HepG2 (cell line): Measurements from ENCODE around the gene PLAGL2. TPM values are rescaled to one million over a fixed set of nuclear protein-coding genes. Genes with fewer than 3 reads are reported as not detected.

Experiments
- ATAC-seq: fragments of 200-7000 bp; cut with Tn5 transposase; 3 replicates; pipeline ENCODE4 v1.9.1; 2020; ENCODE audit warnings: mild to moderate bottlenecking, moderate library complexity
- BruUV-seq: library from RNA; stranded (reverse); fragments of 400-500 nt; replicated peaks from 2 replicates; lab custom pipeline; 2021; lab: Mats Ljungman, UMichigan
- CTCF ChIA-PET: fragments of 300-600 bp; formaldehyde crosslinking; extraction: SDS; loops from one replicate; lab custom pipeline; 2021; ENCODE audit warnings: low total read pairs, inconsistent platforms, low intra/inter-chr PET ratio; lab: Yijun Ruan, JAX
- POLR2A ChIA-PET: fragments of 350-600 bp; sonication (Branson Sonifier 250); formaldehyde crosslinking; loops from one replicate; lab custom pipeline; 2020; ENCODE audit warnings: antibody characterized with exemption, inconsistent platforms; lab: Yijun Ruan, JAX
- DNase-seq: peaks from one replicate; pipeline ENCODE4 v3.0.0-alpha.2; 2015; ENCODE audit warnings: low spot score
- FAIRE-seq: peaks from 3 replicates; lab custom pipeline; 2011; peaks lifted over from hg19 to GRCh38; lab: Jason Lieb, UNC
- H2AFZ ChIP-seq: one replicate; pipeline ENCODE4 v1.6.1; 2011; ENCODE audit warnings: low read length, inconsistent platforms
- H3K27ac ChIP-seq: fragments of 300-600 bp; 3 replicates; pipeline ENCODE4 v1.8.0; 2011; ENCODE audit warnings: mixed run types, mild to moderate bottlenecking, mixed read lengths, low read length, inconsistent platforms; ENCODE audit not compliant: insufficient read depth; ENCODE audit errors: extremely low read length
- H3K27me3 ChIP-seq, 2 experiments: fragments of 200-600 bp in 1 of 2; 2 replicates in 1 of 2; 3 replicates in 1 of 2; pipeline versions ENCODE4 v1.6.0 to v1.8.0; 2011; ENCODE audit warnings: low read length in 2 of 2, mild to moderate bottlenecking in 2 of 2, moderate library complexity in 2 of 2, inconsistent platforms in 1 of 2; ENCODE audit not compliant: insufficient read depth in 2 of 2, control insufficient read depth in 1 of 2
- H3K36me3 ChIP-seq, 2 experiments: fragments of 200-600 bp in 1 of 2; replicated peaks in 1 of 2; 2 replicates in 1 of 2; 3 replicates in 1 of 2; pipeline versions ENCODE4 v1.5.1 to v1.8.0; 2011; ENCODE audit warnings: low read length in 2 of 2, inconsistent platforms in 1 of 2; ENCODE audit not compliant: insufficient read depth in 2 of 2, control insufficient read depth in 1 of 2
- H3K4me1 ChIP-seq: 2 replicates; pipeline ENCODE4 v1.5.1; 2012; ENCODE audit warnings: low read length, inconsistent platforms; ENCODE audit not compliant: insufficient read depth
- H3K4me2 ChIP-seq: 2 replicates; pipeline ENCODE4 v1.6.0; 2011; ENCODE audit warnings: low read depth, low read length, inconsistent platforms
- H3K4me3 ChIP-seq, 3 experiments: fragments of 200-600 bp in 1 of 3; sonication (generic), shearing (Covaris generic) in 1 of 3; replicated peaks in 1 of 3; 2 replicates each; pipeline ENCODE4 v1.5.1; 2011 to 2016; ENCODE audit warnings: low read length in 3 of 3, inconsistent platforms in 2 of 3, low read depth in 2 of 3, mild to moderate bottlenecking in 2 of 3, control low read depth in 1 of 3, mixed read lengths in 1 of 3; ENCODE audit not compliant: insufficient read depth in 1 of 3
- H3K79me2 ChIP-seq: one replicate; pipeline ENCODE4 v1.6.1; 2011; ENCODE audit warnings: low read length, inconsistent platforms; ENCODE audit not compliant: insufficient read depth
- H3K9ac ChIP-seq: 2 replicates; pipeline ENCODE4 v1.6.0; 2011; ENCODE audit warnings: mild to moderate bottlenecking, low read depth, low read length, inconsistent platforms; ENCODE audit not compliant: insufficient read depth
- H3K9me3 ChIP-seq: 2 replicates; pipeline ENCODE4 v1.5.1; 2012; ENCODE audit warnings: mild to moderate bottlenecking, low read length
- H4K20me1 ChIP-seq: 2 replicates; pipeline ENCODE4 v1.6.0; 2011; ENCODE audit warnings: inconsistent platforms, mild to moderate bottlenecking, low read length, moderate library complexity; ENCODE audit not compliant: insufficient read depth
- ATF7 ChIP-seq, 2 experiments: fragments of 450-650 bp in 1 of 2; sonication (generic) in 1 of 2; formaldehyde crosslinking in 1 of 2; IDR thresholded peaks; 2 replicates each; pipeline versions ENCODE4 v1.4.0 to v1.6.1; 2016 to 2020; ENCODE audit warnings: antibody characterized with exemption in 1 of 2, mild to moderate bottlenecking in 1 of 2, missing genetic modification reagents in 1 of 2
- GFI1 ChIP-seq: sonication (generic); formaldehyde crosslinking; IDR thresholded peaks from 2 replicates; pipeline ENCODE4 v1.5.0; 2020; ENCODE audit warnings: missing genetic modification reagents, mild to moderate bottlenecking, borderline replicate concordance
- ZMYM3 ChIP-seq: sonication (generic); formaldehyde crosslinking; IDR thresholded peaks from 2 replicates; pipeline ENCODE4 v1.5.1; 2020; ENCODE audit warnings: mild to moderate bottlenecking, missing genetic modification reagents
- ZNF720 ChIP-seq: sonication (generic); formaldehyde crosslinking; IDR thresholded peaks from 2 replicates; pipeline ENCODE4 v1.4.0; 2020; ENCODE audit warnings: missing genetic modification reagents
- ZNF768 ChIP-seq: sonication (generic); formaldehyde crosslinking; IDR thresholded peaks from 2 replicates; pipeline ENCODE4 v1.4.0; 2020; ENCODE audit warnings: missing genetic modification reagents
- WGBS: methylation state at CpG from one replicate; pipeline ENCODE4 v1.1.6; 2017; ENCODE audit warnings: low lambda C conversion rate; 5-methylcytosine and 5-hydroxymethylcytosine counted together
- in situ Hi-C: cut with HindIII; loops from 2 replicates; pipeline ENCODE4 v1.10.0; 2017; ENCODE audit warnings: low pct_unique_long_range_greater_than_20kb; ENCODE audit not compliant: extremely low pct_ligation_motif_present
- intact Hi-C: fragments of 100-400 bp; cut with micrococcal nuclease; formaldehyde crosslinking; loops from one replicate; pipeline ENCODE4 v1.10.0; 2022; ENCODE audit not compliant: unreplicated experiment
- polyA plus RNA-seq, 8 experiments: library from polyadenylated mRNA; depleted of rRNA in 3 of 8; stranded (reverse) in 7 of 8; unstranded in 1 of 8; fragments of >200 nt; fragmentation: Illumina TruSeq in 4 of 8; extraction: Trizol in 4 of 8; gene quantifications; 2 replicates each; pipeline versions ENCODE4 v1.2.1 to v1.2.3, GENCODE V29; 2011 to 2016; ENCODE audit warnings: low read depth in 4 of 8, missing spikeins in 1 of 8, mixed read lengths in 1 of 8; ENCODE audit not compliant: insufficient read depth in 1 of 8
- total RNA-seq, 5 experiments: library from RNA; depleted of rRNA; stranded (reverse); fragments of >200 nt; fragmentation: Illumina TruSeq; extraction: Trizol; gene quantifications; 2 replicates each; pipeline ENCODE4 v1.2.3, GENCODE V29; 2016; ENCODE audit warnings: low read depth in 1 of 5

PLAGL2 gene
- total and polyA plus RNA-seq, 2 of the 13 experiments (the other 11 are each of a cell fraction or from before 2014, with no cell fraction given), result 15.2 to 15.3 TPM

DNA sequence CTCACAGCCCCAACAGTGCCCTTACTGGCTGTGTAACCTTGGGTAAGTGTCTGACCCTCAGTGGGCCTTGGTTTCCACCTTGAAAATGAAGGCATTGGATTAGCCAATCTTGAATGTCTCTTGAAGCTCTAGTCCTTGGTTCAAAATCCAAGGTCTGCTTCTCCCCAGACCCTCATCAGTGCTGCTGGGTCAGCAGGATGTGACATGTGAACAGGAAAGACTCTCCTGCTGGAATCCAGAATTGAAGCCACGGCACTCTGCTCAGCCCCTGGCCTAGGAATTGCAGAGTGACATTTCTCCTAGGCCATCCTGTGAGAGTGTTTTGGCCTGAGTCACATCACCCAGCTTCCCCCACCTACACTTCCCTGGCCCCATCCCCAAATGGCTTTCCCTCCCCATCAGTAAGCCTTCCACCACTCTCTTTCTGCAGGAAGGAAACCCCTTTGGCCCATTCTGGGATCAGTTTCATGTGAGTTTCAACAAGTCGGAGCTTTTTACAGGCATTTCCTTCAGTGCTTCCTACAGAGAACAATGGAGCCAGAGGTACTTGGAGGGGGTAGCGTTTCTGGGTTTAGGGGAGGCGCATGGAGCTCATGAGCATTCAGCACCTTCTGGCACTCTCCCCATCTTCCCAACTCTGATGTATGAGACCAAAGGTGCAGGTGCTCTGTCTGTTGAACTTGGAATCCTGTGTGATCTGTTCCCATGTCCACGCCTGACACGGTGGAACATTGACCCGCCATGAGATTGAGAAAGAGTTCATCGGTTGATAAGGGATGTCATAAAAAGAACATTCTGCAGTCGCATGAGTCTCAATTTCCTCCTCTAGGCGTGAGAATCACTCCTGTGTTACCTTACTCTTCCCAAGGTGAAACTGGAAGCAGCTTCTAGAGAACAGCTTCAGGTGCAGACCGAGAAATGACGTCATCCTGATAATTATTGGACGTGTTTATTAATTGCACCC is 8.9 kb upstream of the PLAGL2 start:
- in situ Hi-C loops, result no loop called here
- H3K9ac ChIP-seq, result no peak overlapping the region
- H3K9me3 ChIP-seq, result no peaks in the 10 kb centered on the region
- BruUV-seq, result no TSS peak
- H3K27ac ChIP-seq, result no peak overlapping the region
- FAIRE-seq, result no peak
- peaks cover 44 to 76% of the 10 kb centered on the region in 2 experiments for H3K36me3 ChIP-seq
- CTCF ChIA-PET, result no interaction called here
- intact Hi-C loops, result no loop called here
- 95% methylated on average over 13 of the region's 13 CpGs for WGBS
- H2AFZ ChIP-seq, result no peak overlapping the region
- no peak for DNase-seq
- no peaks in the 10 kb centered on the region for H3K27me3 ChIP-seq
- POLR2A ChIA-PET, result no interaction called here
- ATAC-seq, result no peak
- H3K4me1 ChIP-seq, result peaks cover 16% of the 10 kb centered on the region
- H4K20me1 ChIP-seq, result no peaks in the 10 kb centered on the region
- no peaks in the 10 kb centered on the region for H3K79me2 ChIP-seq
- no peak overlapping the region for H3K4me2 ChIP-seq
- H3K4me3 ChIP-seq, result no peak overlapping the region
- TF ChIP-seq ATF7 (IDR thresholded peaks at IDR 0.05), result 0 out of 2 replicates have a peak, but pooled peaks have one; percentile 35
- TF ChIP-seq ATF7 (CRISPR knock-in tag; IDR thresholded peaks at IDR 0.05), result no peak
- TF ChIP-seq GFI1 (CRISPR knock-in tag), result no peak
- TF ChIP-seq, all 625 proteins: peak for 1

- in situ Hi-C loops, result no loop called here
These were observed 8.2 kb upstream of the PLAGL2 start for GRCh38 chr20:32215729-32216128.

More at GRCh38 chr20:32215729-32216128, 8.2 kb upstream of the PLAGL2 start:
- Histone ChIP-seq H3K4me1 (peaks cover 20% of the 10 kb centered on the region), H3K27me3 (no peaks in the 10 kb centered on the region), H2AFZ (no peak overlapping the region), H3K79me2 (no peaks in the 10 kb centered on the region), H3K36me3 (peaks cover 43 to 74% of the 10 kb centered on the region in 2 experiments), H3K9me3 (no peaks in the 10 kb centered on the region), H3K4me2 (no peak overlapping the region), H3K27ac (no peak overlapping the region), H3K4me3 (no peak overlapping the region), H3K9ac (no peak overlapping the region), H4K20me1 (no peaks in the 10 kb centered on the region)
- FAIRE-seq (no peak), ATAC-seq (no peak), DNase-seq (no peak)
- intact Hi-C loops, result no loop called here
- CTCF ChIA-PET, result no interaction called here
- WGBS, result 99% methylated on average over 3 of the region's 3 CpGs
- TF ChIP-seq ZNF768 (CRISPR knock-in tag) (peak; percentile 69; the same call in 1 of the 2 replicates), ZMYM3 (CRISPR knock-in tag) (peak; percentile 54; the same call in 1 of the 2 replicates), ZNF720 (CRISPR knock-in tag) (no peak)
- no TSS peak for BruUV-seq
- POLR2A ChIA-PET, result no interaction called here
